HepG2 (cell line): ENCODE data around the gene MORC3. TPM values are rescaled to one million over a fixed set of nuclear protein-coding genes. Genes with fewer than 3 reads are reported as not detected.

Source experiments
- ATAC-seq: fragments of 200-7000 bp; cut with Tn5 transposase; 3 replicates; pipeline ENCODE4 v1.9.1; 2020; ENCODE audit warnings: mild to moderate bottlenecking, moderate library complexity
- BruUV-seq: library from RNA; stranded (reverse); fragments of 400-500 nt; replicated peaks from 2 replicates; lab custom pipeline; 2021; lab: Mats Ljungman, UMichigan
- CTCF ChIA-PET: fragments of 300-600 bp; formaldehyde crosslinking; extraction: SDS; loops from one replicate; lab custom pipeline; 2021; ENCODE audit warnings: low total read pairs, inconsistent platforms, low intra/inter-chr PET ratio; lab: Yijun Ruan, JAX
- POLR2A ChIA-PET: fragments of 350-600 bp; sonication (Branson Sonifier 250); formaldehyde crosslinking; loops from one replicate; lab custom pipeline; 2020; ENCODE audit warnings: antibody characterized with exemption, inconsistent platforms; lab: Yijun Ruan, JAX
- DNase-seq: peaks from one replicate; pipeline ENCODE4 v3.0.0-alpha.2; 2015; ENCODE audit warnings: low spot score
- FAIRE-seq: peaks from 3 replicates; lab custom pipeline; 2011; peaks lifted over from hg19 to GRCh38; lab: Jason Lieb, UNC
- H2AFZ ChIP-seq: one replicate; pipeline ENCODE4 v1.6.1; 2011; ENCODE audit warnings: low read length, inconsistent platforms
- H3K27ac ChIP-seq: fragments of 300-600 bp; 3 replicates; pipeline ENCODE4 v1.8.0; 2011; ENCODE audit warnings: mixed run types, mild to moderate bottlenecking, mixed read lengths, low read length, inconsistent platforms; ENCODE audit not compliant: insufficient read depth; ENCODE audit errors: extremely low read length
- H3K27me3 ChIP-seq, 2 experiments: fragments of 200-600 bp in 1 of 2; 2 replicates in 1 of 2; 3 replicates in 1 of 2; pipeline versions ENCODE4 v1.6.0 to v1.8.0; 2011; ENCODE audit warnings: low read length in 2 of 2, mild to moderate bottlenecking in 2 of 2, moderate library complexity in 2 of 2, inconsistent platforms in 1 of 2; ENCODE audit not compliant: insufficient read depth in 2 of 2, control insufficient read depth in 1 of 2
- H3K36me3 ChIP-seq, 2 experiments: fragments of 200-600 bp in 1 of 2; replicated peaks in 1 of 2; 2 replicates in 1 of 2; 3 replicates in 1 of 2; pipeline versions ENCODE4 v1.5.1 to v1.8.0; 2011; ENCODE audit warnings: low read length in 2 of 2, inconsistent platforms in 1 of 2; ENCODE audit not compliant: insufficient read depth in 2 of 2, control insufficient read depth in 1 of 2
- H3K4me1 ChIP-seq: 2 replicates; pipeline ENCODE4 v1.5.1; 2012; ENCODE audit warnings: low read length, inconsistent platforms; ENCODE audit not compliant: insufficient read depth
- H3K4me2 ChIP-seq: 2 replicates; pipeline ENCODE4 v1.6.0; 2011; ENCODE audit warnings: low read depth, low read length, inconsistent platforms
- H3K4me3 ChIP-seq, 3 experiments: fragments of 200-600 bp in 1 of 3; sonication (generic), shearing (Covaris generic) in 1 of 3; replicated peaks in 1 of 3; 2 replicates each; pipeline ENCODE4 v1.5.1; 2011 to 2016; ENCODE audit warnings: low read length in 3 of 3, inconsistent platforms in 2 of 3, low read depth in 2 of 3, mild to moderate bottlenecking in 2 of 3, control low read depth in 1 of 3, mixed read lengths in 1 of 3; ENCODE audit not compliant: insufficient read depth in 1 of 3
- H3K79me2 ChIP-seq: one replicate; pipeline ENCODE4 v1.6.1; 2011; ENCODE audit warnings: low read length, inconsistent platforms; ENCODE audit not compliant: insufficient read depth
- H3K9ac ChIP-seq: 2 replicates; pipeline ENCODE4 v1.6.0; 2011; ENCODE audit warnings: mild to moderate bottlenecking, low read depth, low read length, inconsistent platforms; ENCODE audit not compliant: insufficient read depth
- H3K9me3 ChIP-seq: 2 replicates; pipeline ENCODE4 v1.5.1; 2012; ENCODE audit warnings: mild to moderate bottlenecking, low read length
- H4K20me1 ChIP-seq: 2 replicates; pipeline ENCODE4 v1.6.0; 2011; ENCODE audit warnings: inconsistent platforms, mild to moderate bottlenecking, low read length, moderate library complexity; ENCODE audit not compliant: insufficient read depth
- ADNP ChIP-seq: sonication (generic); formaldehyde crosslinking; IDR thresholded peaks from 2 replicates; pipeline ENCODE4 v1.4.0; 2020; ENCODE audit warnings: missing genetic modification reagents
- TARDBP ChIP-seq: sonication (generic); formaldehyde crosslinking; IDR thresholded peaks from 2 replicates; pipeline ENCODE4 v1.8.0; 2022; ENCODE audit warnings: mild to moderate bottlenecking, missing genetic modification reagents
- ZMYM2 ChIP-seq: sonication (generic); formaldehyde crosslinking; IDR thresholded peaks from 2 replicates; pipeline ENCODE4 v1.8.0; 2022; ENCODE audit warnings: mild to moderate bottlenecking, missing genetic modification reagents
- ZNF496 ChIP-seq: sonication (generic); formaldehyde crosslinking; IDR thresholded peaks from 2 replicates; pipeline ENCODE4 v1.8.1; 2023; ENCODE audit warnings: mild to moderate bottlenecking, moderate library complexity, missing genetic modification reagents; ENCODE audit not compliant: insufficient replicate concordance
- ZNF720 ChIP-seq: sonication (generic); formaldehyde crosslinking; IDR thresholded peaks from 2 replicates; pipeline ENCODE4 v1.4.0; 2020; ENCODE audit warnings: missing genetic modification reagents
- ZNF780A ChIP-seq: sonication (generic); formaldehyde crosslinking; IDR thresholded peaks from 2 replicates; pipeline ENCODE4 v1.8.0; 2022; ENCODE audit warnings: mild to moderate bottlenecking, missing genetic modification reagents, moderate library complexity
- ZNF782 ChIP-seq: sonication (generic); formaldehyde crosslinking; IDR thresholded peaks from 2 replicates; pipeline ENCODE4 v1.4.0; 2020; ENCODE audit warnings: missing genetic modification reagents, mild to moderate bottlenecking, borderline replicate concordance
- WGBS: methylation state at CpG from one replicate; pipeline ENCODE4 v1.1.6; 2017; ENCODE audit warnings: low lambda C conversion rate; 5-methylcytosine and 5-hydroxymethylcytosine counted together
- in situ Hi-C: cut with HindIII; loops from 2 replicates; pipeline ENCODE4 v1.10.0; 2017; ENCODE audit warnings: low pct_unique_long_range_greater_than_20kb; ENCODE audit not compliant: extremely low pct_ligation_motif_present
- intact Hi-C: fragments of 100-400 bp; cut with micrococcal nuclease; formaldehyde crosslinking; loops from one replicate; pipeline ENCODE4 v1.10.0; 2022; ENCODE audit not compliant: unreplicated experiment
- polyA plus RNA-seq, 8 experiments: library from polyadenylated mRNA; depleted of rRNA in 3 of 8; stranded (reverse) in 7 of 8; unstranded in 1 of 8; fragments of >200 nt; fragmentation: Illumina TruSeq in 4 of 8; extraction: Trizol in 4 of 8; gene quantifications; 2 replicates each; pipeline versions ENCODE4 v1.2.1 to v1.2.3, GENCODE V29; 2011 to 2016; ENCODE audit warnings: low read depth in 4 of 8, missing spikeins in 1 of 8, mixed read lengths in 1 of 8; ENCODE audit not compliant: insufficient read depth in 1 of 8
- total RNA-seq, 5 experiments: library from RNA; depleted of rRNA; stranded (reverse); fragments of >200 nt; fragmentation: Illumina TruSeq; extraction: Trizol; gene quantifications; 2 replicates each; pipeline ENCODE4 v1.2.3, GENCODE V29; 2016; ENCODE audit warnings: low read depth in 1 of 5
- TF ChIP-seq, protein P1 (sequence below): sonication (generic); formaldehyde crosslinking; IDR thresholded peaks from 2 replicates; pipeline ENCODE4 v1.4.0; 2020; ENCODE audit warnings: missing genetic modification reagents
- TF ChIP-seq, protein P2 (sequence below): sonication (generic); formaldehyde crosslinking; IDR thresholded peaks from 2 replicates; pipeline ENCODE4 v1.4.0; 2020; ENCODE audit warnings: missing genetic modification reagents
- TF ChIP-seq, protein P3 (sequence below): sonication (generic); formaldehyde crosslinking; IDR thresholded peaks from 2 replicates; pipeline ENCODE4 v1.5.0; 2020; ENCODE audit warnings: missing genetic modification reagents
- TF ChIP-seq, protein P4 (sequence below), 2 experiments: sonication (generic) in 1 of 2; formaldehyde crosslinking in 1 of 2; IDR thresholded peaks; 2 replicates each; pipeline versions ENCODE4 v1.5.1 to v1.6.1; 2011 to 2020; ENCODE audit warnings: borderline replicate concordance in 1 of 2, low read depth in 1 of 2, low read length in 1 of 2, mild to moderate bottlenecking in 1 of 2, missing genetic modification reagents in 1 of 2, moderate library complexity in 1 of 2

MORC3 gene
- total and polyA plus RNA-seq, 2 of the 13 experiments (the other 11 are each of a cell fraction or from before 2014, with no cell fraction given), result 12.9 to 19.5 TPM

DNA sequence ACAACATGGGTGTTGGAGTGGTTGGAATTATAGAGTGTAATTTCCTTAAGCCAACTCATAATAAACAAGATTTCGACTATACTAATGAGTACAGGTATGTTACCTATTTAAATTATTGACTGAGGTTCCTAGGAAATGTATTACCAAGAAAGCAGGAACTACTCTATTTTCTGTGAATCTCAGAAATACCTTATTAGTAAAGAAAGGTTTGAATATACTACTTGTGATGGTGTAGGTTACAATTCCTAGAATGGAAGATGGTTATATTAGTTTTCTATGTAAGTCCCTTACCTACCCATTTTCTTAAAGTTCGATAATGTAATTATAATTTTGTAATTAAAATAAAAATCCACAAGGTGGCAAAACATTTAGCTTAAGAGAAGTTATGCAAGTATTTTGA is 29.3 kb downstream of the MORC3 start:
- 100% methylated on average over 2 of the region's 2 CpGs for WGBS
- ATAC-seq (no peak), DNase-seq (no peak), FAIRE-seq (no peak)
- H3K9ac ChIP-seq, result no peak overlapping the region
- H3K4me2 ChIP-seq, result no peak overlapping the region
- in situ Hi-C loops (no loop called here), intact Hi-C loops (no loop called here)
- peaks cover 13 to 57% of the 10 kb centered on the region in 2 experiments; a peak in 4 of 5 replicates for H3K36me3 ChIP-seq
- H3K27ac ChIP-seq, result no peak overlapping the region
- CTCF ChIA-PET, result no interaction called here
- POLR2A ChIA-PET, result interaction anchor here (0.6 kb wide), 1 partner anchor 29 kb away, joined by 3 read pairs; the partner anchor contains the start of gene MORC3
- no peak overlapping the region for H2AFZ ChIP-seq
- no peaks in the 10 kb centered on the region for H4K20me1 ChIP-seq
- no peak overlapping the region for H3K4me3 ChIP-seq
- no TSS peak for BruUV-seq
- no peaks in the 10 kb centered on the region for H3K9me3 ChIP-seq
- no peaks in the 10 kb centered on the region for H3K4me1 ChIP-seq
- no peaks in the 10 kb centered on the region for H3K79me2 ChIP-seq
- no peaks in the 10 kb centered on the region; a peak in 1 of 5 replicates for H3K27me3 ChIP-seq
- TF ChIP-seq, protein P1, sequence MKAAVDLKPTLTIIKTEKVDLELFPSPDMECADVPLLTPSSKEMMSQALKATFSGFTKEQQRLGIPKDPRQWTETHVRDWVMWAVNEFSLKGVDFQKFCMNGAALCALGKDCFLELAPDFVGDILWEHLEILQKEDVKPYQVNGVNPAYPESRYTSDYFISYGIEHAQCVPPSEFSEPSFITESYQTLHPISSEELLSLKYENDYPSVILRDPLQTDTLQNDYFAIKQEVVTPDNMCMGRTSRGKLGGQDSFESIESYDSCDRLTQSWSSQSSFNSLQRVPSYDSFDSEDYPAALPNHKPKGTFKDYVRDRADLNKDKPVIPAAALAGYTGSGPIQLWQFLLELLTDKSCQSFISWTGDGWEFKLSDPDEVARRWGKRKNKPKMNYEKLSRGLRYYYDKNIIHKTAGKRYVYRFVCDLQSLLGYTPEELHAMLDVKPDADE (CRISPR knock-in tag), result no peak
- TF ChIP-seq ZNF782 (CRISPR knock-in tag) (no peak), ZMYM2 (CRISPR knock-in tag) (no peak), ZNF496 (no peak), TARDBP (CRISPR knock-in tag) (no peak), ZNF780A (CRISPR knock-in tag) (no peak), ADNP (CRISPR knock-in tag) (no peak), ZNF720 (CRISPR knock-in tag) (no peak)
- TF ChIP-seq, protein P2, sequence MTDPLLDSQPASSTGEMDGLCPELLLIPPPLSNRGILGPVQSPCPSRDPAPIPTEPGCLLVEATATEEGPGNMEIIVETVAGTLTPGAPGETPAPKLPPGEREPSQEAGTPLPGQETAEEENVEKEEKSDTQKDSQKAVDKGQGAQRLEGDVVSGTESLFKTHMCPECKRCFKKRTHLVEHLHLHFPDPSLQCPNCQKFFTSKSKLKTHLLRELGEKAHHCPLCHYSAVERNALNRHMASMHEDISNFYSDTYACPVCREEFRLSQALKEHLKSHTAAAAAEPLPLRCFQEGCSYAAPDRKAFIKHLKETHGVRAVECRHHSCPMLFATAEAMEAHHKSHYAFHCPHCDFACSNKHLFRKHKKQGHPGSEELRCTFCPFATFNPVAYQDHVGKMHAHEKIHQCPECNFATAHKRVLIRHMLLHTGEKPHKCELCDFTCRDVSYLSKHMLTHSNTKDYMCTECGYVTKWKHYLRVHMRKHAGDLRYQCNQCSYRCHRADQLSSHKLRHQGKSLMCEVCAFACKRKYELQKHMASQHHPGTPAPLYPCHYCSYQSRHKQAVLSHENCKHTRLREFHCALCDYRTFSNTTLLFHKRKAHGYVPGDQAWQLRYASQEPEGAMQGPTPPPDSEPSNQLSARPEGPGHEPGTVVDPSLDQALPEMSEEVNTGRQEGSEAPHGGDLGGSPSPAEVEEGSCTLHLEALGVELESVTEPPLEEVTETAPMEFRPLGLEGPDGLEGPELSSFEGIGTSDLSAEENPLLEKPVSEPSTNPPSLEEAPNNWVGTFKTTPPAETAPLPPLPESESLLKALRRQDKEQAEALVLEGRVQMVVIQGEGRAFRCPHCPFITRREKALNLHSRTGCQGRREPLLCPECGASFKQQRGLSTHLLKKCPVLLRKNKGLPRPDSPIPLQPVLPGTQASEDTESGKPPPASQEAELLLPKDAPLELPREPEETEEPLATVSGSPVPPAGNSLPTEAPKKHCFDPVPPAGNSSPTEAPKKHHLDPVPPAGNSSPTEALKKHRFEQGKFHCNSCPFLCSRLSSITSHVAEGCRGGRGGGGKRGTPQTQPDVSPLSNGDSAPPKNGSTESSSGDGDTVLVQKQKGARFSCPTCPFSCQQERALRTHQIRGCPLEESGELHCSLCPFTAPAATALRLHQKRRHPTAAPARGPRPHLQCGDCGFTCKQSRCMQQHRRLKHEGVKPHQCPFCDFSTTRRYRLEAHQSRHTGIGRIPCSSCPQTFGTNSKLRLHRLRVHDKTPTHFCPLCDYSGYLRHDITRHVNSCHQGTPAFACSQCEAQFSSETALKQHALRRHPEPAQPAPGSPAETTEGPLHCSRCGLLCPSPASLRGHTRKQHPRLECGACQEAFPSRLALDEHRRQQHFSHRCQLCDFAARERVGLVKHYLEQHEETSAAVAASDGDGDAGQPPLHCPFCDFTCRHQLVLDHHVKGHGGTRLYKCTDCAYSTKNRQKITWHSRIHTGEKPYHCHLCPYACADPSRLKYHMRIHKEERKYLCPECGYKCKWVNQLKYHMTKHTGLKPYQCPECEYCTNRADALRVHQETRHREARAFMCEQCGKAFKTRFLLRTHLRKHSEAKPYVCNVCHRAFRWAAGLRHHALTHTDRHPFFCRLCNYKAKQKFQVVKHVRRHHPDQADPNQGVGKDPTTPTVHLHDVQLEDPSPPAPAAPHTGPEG, result no peak
- TF ChIP-seq, protein P3, sequence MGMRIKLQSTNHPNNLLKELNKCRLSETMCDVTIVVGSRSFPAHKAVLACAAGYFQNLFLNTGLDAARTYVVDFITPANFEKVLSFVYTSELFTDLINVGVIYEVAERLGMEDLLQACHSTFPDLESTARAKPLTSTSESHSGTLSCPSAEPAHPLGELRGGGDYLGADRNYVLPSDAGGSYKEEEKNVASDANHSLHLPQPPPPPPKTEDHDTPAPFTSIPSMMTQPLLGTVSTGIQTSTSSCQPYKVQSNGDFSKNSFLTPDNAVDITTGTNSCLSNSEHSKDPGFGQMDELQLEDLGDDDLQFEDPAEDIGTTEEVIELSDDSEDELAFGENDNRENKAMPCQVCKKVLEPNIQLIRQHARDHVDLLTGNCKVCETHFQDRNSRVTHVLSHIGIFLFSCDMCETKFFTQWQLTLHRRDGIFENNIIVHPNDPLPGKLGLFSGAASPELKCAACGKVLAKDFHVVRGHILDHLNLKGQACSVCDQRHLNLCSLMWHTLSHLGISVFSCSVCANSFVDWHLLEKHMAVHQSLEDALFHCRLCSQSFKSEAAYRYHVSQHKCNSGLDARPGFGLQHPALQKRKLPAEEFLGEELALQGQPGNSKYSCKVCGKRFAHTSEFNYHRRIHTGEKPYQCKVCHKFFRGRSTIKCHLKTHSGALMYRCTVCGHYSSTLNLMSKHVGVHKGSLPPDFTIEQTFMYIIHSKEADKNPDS, result no peak
- TF ChIP-seq, protein P4, sequence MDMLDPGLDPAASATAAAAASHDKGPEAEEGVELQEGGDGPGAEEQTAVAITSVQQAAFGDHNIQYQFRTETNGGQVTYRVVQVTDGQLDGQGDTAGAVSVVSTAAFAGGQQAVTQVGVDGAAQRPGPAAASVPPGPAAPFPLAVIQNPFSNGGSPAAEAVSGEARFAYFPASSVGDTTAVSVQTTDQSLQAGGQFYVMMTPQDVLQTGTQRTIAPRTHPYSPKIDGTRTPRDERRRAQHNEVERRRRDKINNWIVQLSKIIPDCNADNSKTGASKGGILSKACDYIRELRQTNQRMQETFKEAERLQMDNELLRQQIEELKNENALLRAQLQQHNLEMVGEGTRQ (IDR thresholded peaks at IDR 0.05; ENCODE audit: low read depth, low read length), result no peak
- TF ChIP-seq, protein P4 (CRISPR knock-in tag; IDR thresholded peaks at IDR 0.05; ENCODE audit: borderline replicate concordance), result no peak
